Retinal pigment epithelial cell (primary cell): Measurements from ENCODE around the gene RALBP1.

Experiments used
- DNase-seq: peaks from one replicate; pipeline ENCODE4 v3.0.0-alpha.2; 2010; ENCODE audit warnings: low read depth
- H3K4me3 ChIP-seq: 2 replicates; pipeline ENCODE4 v1.5.1; 2011; ENCODE audit warnings: mild to moderate bottlenecking, low read length, control low read depth, moderate library complexity
- TF ChIP-seq, protein P1 (sequence below): conservative IDR thresholded peaks from 2 replicates; pipeline ENCODE4 v1.5.1; 2011; ENCODE audit warnings: low read depth, low read length, control low read depth, inconsistent platforms

RALBP1 gene

DNA sequence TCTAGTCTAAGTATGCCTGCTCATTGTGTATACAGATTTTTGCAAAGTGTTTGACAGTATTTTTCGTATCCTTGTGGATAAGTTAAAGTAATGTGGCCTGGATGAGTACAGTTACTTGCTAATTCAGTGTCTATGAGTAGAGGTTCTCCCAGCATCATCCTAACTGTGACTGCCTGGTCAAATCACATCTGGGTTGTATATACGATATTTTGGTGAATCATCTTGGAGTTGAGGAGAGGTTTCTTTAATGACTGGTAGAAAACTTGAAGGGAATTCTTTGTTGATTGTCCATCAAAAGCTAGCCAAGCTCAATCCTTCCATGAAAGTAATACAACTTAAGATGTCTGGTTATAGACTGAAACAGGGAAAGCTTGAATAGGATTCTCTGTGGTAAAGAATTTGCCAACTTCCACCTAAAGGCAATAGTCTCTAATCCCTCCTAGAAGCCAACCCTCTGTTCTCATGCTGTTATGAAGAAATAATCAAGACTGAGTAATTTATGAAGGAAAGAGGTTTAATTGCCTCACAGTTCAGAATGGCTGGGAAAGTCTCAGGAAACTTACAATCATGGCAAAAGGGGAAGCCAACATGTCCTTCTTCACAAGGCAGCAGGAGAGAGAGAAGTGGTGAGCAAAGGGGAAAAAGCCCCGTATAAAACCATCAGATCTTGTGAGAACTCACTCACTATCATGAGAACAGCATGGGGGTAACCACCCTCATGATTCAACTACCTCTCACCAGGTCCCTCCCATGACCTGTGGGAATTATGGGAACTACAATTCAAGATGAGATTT is 19.4 kb upstream of the RALBP1 start:
- DNase-seq, result no peak
- no peak overlapping the region for H3K4me3 ChIP-seq
- TF ChIP-seq, protein P1, sequence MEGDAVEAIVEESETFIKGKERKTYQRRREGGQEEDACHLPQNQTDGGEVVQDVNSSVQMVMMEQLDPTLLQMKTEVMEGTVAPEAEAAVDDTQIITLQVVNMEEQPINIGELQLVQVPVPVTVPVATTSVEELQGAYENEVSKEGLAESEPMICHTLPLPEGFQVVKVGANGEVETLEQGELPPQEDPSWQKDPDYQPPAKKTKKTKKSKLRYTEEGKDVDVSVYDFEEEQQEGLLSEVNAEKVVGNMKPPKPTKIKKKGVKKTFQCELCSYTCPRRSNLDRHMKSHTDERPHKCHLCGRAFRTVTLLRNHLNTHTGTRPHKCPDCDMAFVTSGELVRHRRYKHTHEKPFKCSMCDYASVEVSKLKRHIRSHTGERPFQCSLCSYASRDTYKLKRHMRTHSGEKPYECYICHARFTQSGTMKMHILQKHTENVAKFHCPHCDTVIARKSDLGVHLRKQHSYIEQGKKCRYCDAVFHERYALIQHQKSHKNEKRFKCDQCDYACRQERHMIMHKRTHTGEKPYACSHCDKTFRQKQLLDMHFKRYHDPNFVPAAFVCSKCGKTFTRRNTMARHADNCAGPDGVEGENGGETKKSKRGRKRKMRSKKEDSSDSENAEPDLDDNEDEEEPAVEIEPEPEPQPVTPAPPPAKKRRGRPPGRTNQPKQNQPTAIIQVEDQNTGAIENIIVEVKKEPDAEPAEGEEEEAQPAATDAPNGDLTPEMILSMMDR, result no peak

DNA sequence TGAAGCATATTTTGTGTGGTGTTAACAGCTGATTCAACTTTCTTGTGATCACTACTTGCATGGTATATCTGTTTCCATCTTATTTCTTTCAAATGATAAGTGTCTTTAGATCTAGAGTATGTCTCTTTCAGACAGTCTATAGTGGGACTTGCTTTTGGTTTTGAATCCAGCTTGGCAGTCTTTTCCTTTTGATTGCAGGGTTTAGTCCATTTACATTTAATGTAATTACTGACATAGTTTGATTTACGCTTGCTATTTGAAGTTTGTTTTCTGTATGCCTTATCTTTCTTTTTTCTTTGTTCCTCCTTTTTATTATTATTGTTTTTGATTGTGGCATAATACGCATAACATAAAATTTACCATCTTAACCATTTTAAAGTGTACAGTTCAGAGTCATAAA is 9.2 kb upstream of the RALBP1 start:
- TF ChIP-seq, protein P1, result no peak
- no peak overlapping the region for H3K4me3 ChIP-seq
- no peak for DNase-seq

- TF ChIP-seq, protein P1, result no peak
- no peak overlapping the region for H3K4me3 ChIP-seq
- no peak for DNase-seq
Measured at GRCh38 chr18:9466846-9467245, 8.5 kb upstream of the RALBP1 start.

DNA sequence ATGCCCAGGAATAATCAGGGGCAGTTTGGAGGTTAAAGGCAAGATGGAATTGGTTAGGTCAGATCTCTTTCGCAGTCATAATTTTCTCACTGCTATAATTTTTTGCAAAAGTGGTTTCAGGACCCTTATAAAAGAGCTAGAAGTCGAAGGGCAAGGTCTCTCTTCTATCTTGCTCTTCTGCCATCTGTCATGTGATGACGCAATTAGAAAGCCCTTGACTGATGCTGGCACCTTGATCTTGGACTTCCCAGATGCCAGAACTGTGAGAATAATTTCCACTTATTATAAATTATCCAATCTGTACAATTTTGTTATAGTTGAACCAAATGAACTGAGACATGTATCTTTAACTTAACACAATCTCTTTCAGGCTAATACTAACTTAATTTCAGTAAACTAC is 6.3 kb upstream of the RALBP1 start:
- H3K4me3 ChIP-seq, result no peak overlapping the region
- TF ChIP-seq, protein P1, result no peak
- DNase-seq, result no peak

DNA sequence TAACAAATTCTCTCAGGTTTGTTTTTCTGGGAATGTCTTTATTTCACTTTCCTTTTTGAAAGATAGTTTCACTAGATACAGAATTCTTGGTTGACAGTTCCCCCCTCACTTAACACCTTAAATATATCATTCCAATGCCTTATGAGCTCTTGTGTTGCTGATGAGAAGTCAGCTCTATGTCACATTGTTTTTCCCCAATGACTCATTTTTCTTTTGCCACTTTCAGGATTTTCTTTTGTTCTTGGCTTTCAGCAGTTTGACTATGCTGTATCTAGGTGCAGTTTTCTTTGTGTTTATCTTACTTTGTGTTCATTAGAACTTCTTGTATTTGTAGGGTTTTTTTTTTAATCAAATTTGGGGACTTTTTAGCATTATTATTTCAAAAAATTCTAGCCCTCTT is 5.6 kb upstream of the RALBP1 start:
- no peak for DNase-seq
- H3K4me3 ChIP-seq, result no peak overlapping the region
- TF ChIP-seq, protein P1, result no peak

GRCh38 chr18:9474108-9474982 is 968 bp upstream of the RALBP1 start:
- peak overlapping the region; percentile 89 for H3K4me3 ChIP-seq
- DNase-seq, result peak; percentile 41
- TF ChIP-seq, protein P1, result no peak
